ENCODE data around the gene PRUNE2. TPM values are rescaled to one million over a fixed set of nuclear protein-coding genes. Genes with fewer than 3 reads are reported as not detected.
A peak's percentile ranks its signal among the peaks of the same experiment; 100 is the strongest.
"Not testable (repeated sequence)": the region's sequence is repeated elsewhere in the genome, so short reads cannot be mapped to it uniquely, and the experiment has no call there.

Gene PRUNE2
- total RNA-seq: 1 to 10 TPM in 6 of 9 donors, under 1 TPM in 3; 0.51 to 7.7 (median 2.6) TPM
- under 1 TPM; 0.65 to 0.71 TPM for polyA plus RNA-seq
- long read RNA-seq, donor 1: 0 reads
- long read RNA-seq, donor 2, partial matches to known transcripts: 0 of 1 reads
- long read RNA-seq, donor 2, other reads (novel, unspliced or antisense): 1 of 1 reads
- long read RNA-seq, donor 3: 0 reads

GRCh38 chr9:76905791-76906646 lies at the start of gene PRUNE2:
PRUNE2 (minus strand) TSS chr9:76906114; CDS start chr9:76905963, 151 bp downstream.
- H3K4me3 ChIP-seq: peak within 1 kb of the TSS in 10 of 12 donors; percentile 12 to 58 (median 40)
- no peaks in the 10 kb centered on the region for H3K9me3 ChIP-seq
- intact Hi-C loops (cut with DNase I): no loop called here
- H3K36me3 ChIP-seq: no peaks in the 10 kb centered on the region
- WGBS, 4 donors: 1 to 4% (median 3%) methylated on average over 34 to 79 of the region's 79 CpGs
- peaks cover 0 to 39% (median 3%) of the 10 kb centered on the region in 9 donors for H3K27me3 ChIP-seq
- DNase-seq: peak; percentile 41 to 65 (median 49)
- H3K27ac ChIP-seq: peak within 1 kb of the TSS in 1 of 12 donors; percentile 77
- peak; percentile 78 to 96 (median 93) for ATAC-seq
- H3K4me1 ChIP-seq: peaks cover 0 to 19% (median 10%) of the 10 kb centered on the region in 12 donors
- no peak for TF ChIP-seq POLR2A (IDR thresholded peaks at IDR 0.05)
- TF ChIP-seq, protein P1, sequence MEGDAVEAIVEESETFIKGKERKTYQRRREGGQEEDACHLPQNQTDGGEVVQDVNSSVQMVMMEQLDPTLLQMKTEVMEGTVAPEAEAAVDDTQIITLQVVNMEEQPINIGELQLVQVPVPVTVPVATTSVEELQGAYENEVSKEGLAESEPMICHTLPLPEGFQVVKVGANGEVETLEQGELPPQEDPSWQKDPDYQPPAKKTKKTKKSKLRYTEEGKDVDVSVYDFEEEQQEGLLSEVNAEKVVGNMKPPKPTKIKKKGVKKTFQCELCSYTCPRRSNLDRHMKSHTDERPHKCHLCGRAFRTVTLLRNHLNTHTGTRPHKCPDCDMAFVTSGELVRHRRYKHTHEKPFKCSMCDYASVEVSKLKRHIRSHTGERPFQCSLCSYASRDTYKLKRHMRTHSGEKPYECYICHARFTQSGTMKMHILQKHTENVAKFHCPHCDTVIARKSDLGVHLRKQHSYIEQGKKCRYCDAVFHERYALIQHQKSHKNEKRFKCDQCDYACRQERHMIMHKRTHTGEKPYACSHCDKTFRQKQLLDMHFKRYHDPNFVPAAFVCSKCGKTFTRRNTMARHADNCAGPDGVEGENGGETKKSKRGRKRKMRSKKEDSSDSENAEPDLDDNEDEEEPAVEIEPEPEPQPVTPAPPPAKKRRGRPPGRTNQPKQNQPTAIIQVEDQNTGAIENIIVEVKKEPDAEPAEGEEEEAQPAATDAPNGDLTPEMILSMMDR (IDR thresholded peaks at IDR 0.05): no peak

DNA sequence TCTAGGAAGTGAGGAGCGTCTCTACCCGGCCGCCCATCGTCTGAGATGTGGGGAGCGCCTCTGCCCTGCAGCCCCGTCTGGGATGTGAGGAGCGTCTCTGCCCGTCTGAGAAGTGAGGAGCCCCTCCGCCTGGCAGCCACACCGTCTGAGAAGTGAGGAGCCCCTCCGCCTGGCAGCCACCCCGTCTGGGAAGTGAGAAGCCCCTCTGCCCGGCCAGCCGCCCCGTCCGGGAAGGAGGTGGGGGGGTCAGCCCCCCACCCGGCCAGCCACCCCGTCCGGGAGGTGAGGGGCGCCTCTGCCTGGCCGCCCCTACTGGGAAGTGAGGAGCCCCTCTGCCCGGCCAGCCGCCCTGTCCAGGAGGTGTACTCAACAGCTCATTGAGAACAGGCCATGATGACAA lies 49.5 kb upstream of the PRUNE2 start:
- H3K27ac ChIP-seq; H3K9me3 ChIP-seq; H3K36me3 ChIP-seq; H3K27me3 ChIP-seq; intact Hi-C loops (cut with DNase I); H3K4me3 ChIP-seq; DNase-seq; H3K4me1 ChIP-seq; ATAC-seq: not testable (repeated sequence)
- WGBS, 4 donors: 87 to 93% (median 89%) methylated on average over 5 to 23 of the region's 23 CpGs

DNA sequence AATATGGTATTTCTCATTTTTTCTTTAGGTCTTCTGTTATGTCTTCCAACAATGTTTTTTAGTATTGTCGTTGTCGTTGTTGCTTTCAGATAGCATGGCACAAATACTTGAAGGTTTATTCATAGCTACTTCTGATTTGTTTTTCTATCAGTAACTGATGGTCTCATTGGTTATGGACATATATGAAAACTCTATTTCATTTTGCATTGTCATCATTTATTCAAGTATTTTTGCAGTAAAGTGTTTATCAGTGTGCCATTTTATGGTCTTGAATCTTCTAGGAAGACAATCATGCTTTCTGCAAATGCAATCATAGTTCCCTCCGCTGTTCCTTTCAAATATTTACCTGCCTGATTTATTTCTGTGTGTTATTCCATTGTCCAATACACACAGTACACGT lies 44.0 kb upstream of the PRUNE2 start:
- WGBS, 4 donors: 79 to 82% (median 81%) methylated on average over 4 of the region's 4 CpGs
- DNase-seq: no peak
- Histone ChIP-seq H3K4me1 (no peaks in the 10 kb centered on the region), H3K4me3 (no peak overlapping the region), H3K27me3 (peaks cover 0 to 7% (median 0%) of the 10 kb centered on the region in 9 donors), H3K9me3 (no peaks in the 10 kb centered on the region), H3K36me3 (no peaks in the 10 kb centered on the region), H3K27ac (no peak overlapping the region)
- no peak for ATAC-seq
- no peak for TF ChIP-seq POLR2A (IDR thresholded peaks at IDR 0.05)
- TF ChIP-seq, protein P1 (IDR thresholded peaks at IDR 0.05): no peak
- intact Hi-C loops (cut with DNase I): no loop called here

DNA sequence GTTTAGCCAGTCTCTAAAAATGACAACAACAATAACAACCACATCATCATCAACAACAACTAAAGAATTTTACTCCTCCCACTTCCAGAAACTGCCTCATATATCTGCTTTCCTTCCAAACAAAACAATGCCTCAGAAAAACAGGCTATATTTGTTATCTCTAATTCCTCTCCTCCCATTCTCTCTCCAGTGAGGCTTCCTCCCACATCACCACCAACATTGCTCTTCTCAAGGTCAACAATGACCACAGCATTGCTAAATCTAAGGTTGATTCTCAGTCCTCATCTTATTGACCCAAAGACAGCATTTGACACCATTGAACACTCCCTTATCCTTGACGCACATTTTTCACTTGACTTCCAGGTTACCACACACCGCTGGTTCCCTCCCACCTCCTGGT lies 38.1 kb upstream of the PRUNE2 start:
- H3K9me3 ChIP-seq: no peaks in the 10 kb centered on the region
- H3K36me3 ChIP-seq: no peaks in the 10 kb centered on the region
- ATAC-seq (no peak), DNase-seq (no peak)
- no peak overlapping the region for H3K27ac ChIP-seq
- no peaks in the 10 kb centered on the region for H3K27me3 ChIP-seq
- WGBS, 4 donors: 86 to 92% (median 88%) methylated on average over 2 of the region's 2 CpGs
- TF ChIP-seq, protein P1 (IDR thresholded peaks at IDR 0.05): no peak
- no peak for TF ChIP-seq POLR2A (IDR thresholded peaks at IDR 0.05)
- H3K4me1 ChIP-seq: no peaks in the 10 kb centered on the region
- intact Hi-C loops (cut with DNase I): no loop called here
- H3K4me3 ChIP-seq: no peak overlapping the region

Measured in heart left ventricle (tissue), 16 donors.